Body of pancreas (tissue), 4 donors: ENCODE data around the gene CBLIF.

Experiments used
- POLR2A ChIP-seq, 3 donors: fragments of 450-650 bp; IDR thresholded peaks; one replicate each; pipeline ENCODE4 v1.6.1; 2016; ENCODE audit warnings: antibody characterized with exemption in 3 of 3, mild to moderate bottlenecking in 2 of 3
- TF ChIP-seq, protein P1 (sequence below), 7 experiments: fragments of 450-650 bp in 4 of 7; fragments of 200-600 bp in 3 of 7; sonication (generic) in 3 of 7; IDR thresholded peaks; one replicate each; pipeline ENCODE4 v1.5.1; 2016 to 2019; ENCODE audit warnings: antibody characterized with exemption in 7 of 7

DNA sequence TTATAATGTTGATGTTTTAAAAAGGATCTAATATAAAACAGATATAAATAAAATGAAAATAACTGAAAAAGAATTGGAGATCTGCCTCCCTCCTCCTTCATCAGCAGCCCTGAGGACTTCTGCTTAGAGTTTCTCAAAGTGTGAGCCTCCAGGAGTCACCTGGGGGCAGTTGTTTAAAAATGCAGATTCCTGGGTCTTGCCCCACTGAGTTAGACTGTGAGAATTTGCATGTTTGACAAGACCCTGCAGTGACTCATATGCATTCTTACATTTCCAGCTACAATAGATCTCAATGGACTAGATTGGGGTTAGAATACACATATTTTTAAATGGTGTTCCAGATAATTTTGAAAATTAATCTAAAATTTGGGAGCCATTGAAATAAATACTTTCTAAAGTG is 32.5 kb upstream of the CBLIF start:
- TF ChIP-seq, protein P1, sequence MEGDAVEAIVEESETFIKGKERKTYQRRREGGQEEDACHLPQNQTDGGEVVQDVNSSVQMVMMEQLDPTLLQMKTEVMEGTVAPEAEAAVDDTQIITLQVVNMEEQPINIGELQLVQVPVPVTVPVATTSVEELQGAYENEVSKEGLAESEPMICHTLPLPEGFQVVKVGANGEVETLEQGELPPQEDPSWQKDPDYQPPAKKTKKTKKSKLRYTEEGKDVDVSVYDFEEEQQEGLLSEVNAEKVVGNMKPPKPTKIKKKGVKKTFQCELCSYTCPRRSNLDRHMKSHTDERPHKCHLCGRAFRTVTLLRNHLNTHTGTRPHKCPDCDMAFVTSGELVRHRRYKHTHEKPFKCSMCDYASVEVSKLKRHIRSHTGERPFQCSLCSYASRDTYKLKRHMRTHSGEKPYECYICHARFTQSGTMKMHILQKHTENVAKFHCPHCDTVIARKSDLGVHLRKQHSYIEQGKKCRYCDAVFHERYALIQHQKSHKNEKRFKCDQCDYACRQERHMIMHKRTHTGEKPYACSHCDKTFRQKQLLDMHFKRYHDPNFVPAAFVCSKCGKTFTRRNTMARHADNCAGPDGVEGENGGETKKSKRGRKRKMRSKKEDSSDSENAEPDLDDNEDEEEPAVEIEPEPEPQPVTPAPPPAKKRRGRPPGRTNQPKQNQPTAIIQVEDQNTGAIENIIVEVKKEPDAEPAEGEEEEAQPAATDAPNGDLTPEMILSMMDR (IDR thresholded peaks at IDR 0.05), result no peak
- no peak for TF ChIP-seq POLR2A (IDR thresholded peaks at IDR 0.05)
